Lower leg skin (tissue), 3 donors: ENCODE results near the gene PCSK5.

Experiments used
- POLR2A ChIP-seq, 2 donors: fragments of 450-650 bp; IDR thresholded peaks; one replicate each; pipeline ENCODE4 v1.6.1; 2016 to 2017; ENCODE audit warnings: antibody characterized with exemption in 2 of 2, mild to moderate bottlenecking in 1 of 2, moderate library complexity in 1 of 2
- TF ChIP-seq, protein P1 (sequence below), 3 donors: fragments of 450-650 bp; IDR thresholded peaks; one replicate each; pipeline ENCODE4 v1.5.1; 2016; ENCODE audit warnings: antibody characterized with exemption in 3 of 3, mild to moderate bottlenecking in 3 of 3, moderate library complexity in 2 of 3

DNA sequence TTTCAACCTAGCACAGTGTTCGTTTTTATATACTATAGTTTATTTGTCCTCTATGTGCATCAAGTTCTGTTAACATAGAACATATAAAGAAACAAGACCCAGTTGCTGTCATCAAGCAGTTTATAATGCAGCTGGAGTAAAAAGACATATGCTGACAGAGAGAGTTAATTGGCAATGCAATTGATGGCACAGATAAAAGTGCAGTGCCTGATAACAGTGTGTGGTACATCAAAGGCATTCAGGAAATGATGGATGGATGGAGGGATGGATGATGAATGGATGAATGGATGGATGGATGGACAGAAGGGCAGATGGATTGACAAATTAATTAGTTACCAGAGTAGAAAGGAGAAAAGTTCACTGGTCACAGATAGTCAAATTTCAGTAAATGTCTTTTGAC, 264.9 kb downstream of the PCSK5 start:
- TF ChIP-seq, protein P1, sequence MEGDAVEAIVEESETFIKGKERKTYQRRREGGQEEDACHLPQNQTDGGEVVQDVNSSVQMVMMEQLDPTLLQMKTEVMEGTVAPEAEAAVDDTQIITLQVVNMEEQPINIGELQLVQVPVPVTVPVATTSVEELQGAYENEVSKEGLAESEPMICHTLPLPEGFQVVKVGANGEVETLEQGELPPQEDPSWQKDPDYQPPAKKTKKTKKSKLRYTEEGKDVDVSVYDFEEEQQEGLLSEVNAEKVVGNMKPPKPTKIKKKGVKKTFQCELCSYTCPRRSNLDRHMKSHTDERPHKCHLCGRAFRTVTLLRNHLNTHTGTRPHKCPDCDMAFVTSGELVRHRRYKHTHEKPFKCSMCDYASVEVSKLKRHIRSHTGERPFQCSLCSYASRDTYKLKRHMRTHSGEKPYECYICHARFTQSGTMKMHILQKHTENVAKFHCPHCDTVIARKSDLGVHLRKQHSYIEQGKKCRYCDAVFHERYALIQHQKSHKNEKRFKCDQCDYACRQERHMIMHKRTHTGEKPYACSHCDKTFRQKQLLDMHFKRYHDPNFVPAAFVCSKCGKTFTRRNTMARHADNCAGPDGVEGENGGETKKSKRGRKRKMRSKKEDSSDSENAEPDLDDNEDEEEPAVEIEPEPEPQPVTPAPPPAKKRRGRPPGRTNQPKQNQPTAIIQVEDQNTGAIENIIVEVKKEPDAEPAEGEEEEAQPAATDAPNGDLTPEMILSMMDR (IDR thresholded peaks at IDR 0.05): no peak
- TF ChIP-seq POLR2A (IDR thresholded peaks at IDR 0.05): no peak
